ENCODE data around the gene CHSY1.

DNA sequence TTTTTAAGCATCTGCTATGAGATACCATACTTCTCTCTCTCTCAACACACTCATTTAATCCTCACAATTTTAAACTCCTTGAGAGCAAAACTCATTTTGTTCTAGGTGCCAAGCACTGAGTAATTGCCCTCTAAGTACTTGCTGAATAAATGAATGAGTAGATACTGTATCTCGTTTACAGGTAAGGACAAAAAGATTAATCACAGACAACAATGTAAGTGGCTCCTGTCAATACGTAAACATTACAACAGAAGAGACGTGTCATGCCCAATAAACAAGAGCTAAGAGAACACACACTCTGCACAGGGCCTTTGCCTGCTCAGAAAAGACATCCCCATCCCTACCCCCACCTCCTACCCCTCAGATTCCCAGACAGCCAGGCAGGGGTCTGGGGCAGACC lies 59.8 kb downstream of the CHSY1 start:
- TF ChIP-seq FOS (IDR thresholded peaks at IDR 0.05; ENCODE audit: low read depth, low read length) (no peak), RAD21 (IDR thresholded peaks at IDR 0.05; ENCODE audit: low read length) (no peak), POLR2A (IDR thresholded peaks at IDR 0.05; ENCODE audit: low read depth, low read length) (no peak)
- TF ChIP-seq, protein P1, sequence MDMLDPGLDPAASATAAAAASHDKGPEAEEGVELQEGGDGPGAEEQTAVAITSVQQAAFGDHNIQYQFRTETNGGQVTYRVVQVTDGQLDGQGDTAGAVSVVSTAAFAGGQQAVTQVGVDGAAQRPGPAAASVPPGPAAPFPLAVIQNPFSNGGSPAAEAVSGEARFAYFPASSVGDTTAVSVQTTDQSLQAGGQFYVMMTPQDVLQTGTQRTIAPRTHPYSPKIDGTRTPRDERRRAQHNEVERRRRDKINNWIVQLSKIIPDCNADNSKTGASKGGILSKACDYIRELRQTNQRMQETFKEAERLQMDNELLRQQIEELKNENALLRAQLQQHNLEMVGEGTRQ (IDR thresholded peaks at IDR 0.05; ENCODE audit: low read depth, low read length), result no peak
